NCI-H2029 (cell line): Measurements from ENCODE around the gene MARK3.

Experiments
- DNase-seq: peaks from one replicate; lab custom pipeline; 2025; lab: John Stamatoyannopoulos, UW

Gene MARK3

GRCh38 chr14:103367995-103368394 is 17.2 kb upstream of the MARK3 start:
- DNase-seq, result no peak

- no peak for DNase-seq
Measured at GRCh38 chr14:103370087-103370486, 15.1 kb upstream of the MARK3 start.

- DNase-seq, result no peak
Measured at GRCh38 chr14:103372017-103372416, 13.2 kb upstream of the MARK3 start.

- no peak for DNase-seq
Measured at GRCh38 chr14:103372552-103373304, 12.5 kb upstream of the MARK3 start.

- no peak for DNase-seq
Measured at GRCh38 chr14:103374121-103374520, 11.1 kb upstream of the MARK3 start.

- no peak for DNase-seq
Measured at GRCh38 chr14:103377522-103378037, 7.6 kb upstream of the MARK3 start.

- DNase-seq, result no peak
Measured at GRCh38 chr14:103378038-103378854, 7.0 kb upstream of the MARK3 start.

GRCh38 chr14:103380719-103381377 is 4.4 kb upstream of the MARK3 start:
- no peak for DNase-seq

- DNase-seq, result no peak
Measured at GRCh38 chr14:103382376-103382775, 2.8 kb upstream of the MARK3 start.

GRCh38 chr14:103384450-103385151 is 614 bp upstream of the MARK3 start:
- no peak for DNase-seq

- no peak for DNase-seq
Measured at GRCh38 chr14:103385929-103386712, 906 bp downstream of the MARK3 start.

- no peak for DNase-seq
Measured at GRCh38 chr14:103386713-103387329, 1.6 kb downstream of the MARK3 start.

GRCh38 chr14:103388664-103389063 is 3.4 kb downstream of the MARK3 start:
- DNase-seq, result no peak

GRCh38 chr14:103390605-103391004 is 5.4 kb downstream of the MARK3 start:
- no peak for DNase-seq

GRCh38 chr14:103391048-103391447 is 5.8 kb downstream of the MARK3 start:
- DNase-seq, result no peak

GRCh38 chr14:103392106-103392505 is 6.9 kb downstream of the MARK3 start:
- DNase-seq, result no peak

- no peak for DNase-seq
Measured at GRCh38 chr14:103392572-103392971, 7.4 kb downstream of the MARK3 start.

- no peak for DNase-seq
Measured at GRCh38 chr14:103393070-103393469, 7.9 kb downstream of the MARK3 start.

GRCh38 chr14:103393676-103394626 is 8.7 kb downstream of the MARK3 start:
- DNase-seq, result no peak

GRCh38 chr14:103395244-103395643 is 10.0 kb downstream of the MARK3 start:
- no peak for DNase-seq
